Activated T-cell treated with anti-CD3 and anti-CD28 coated beads, Interleukin-2, amount 50 U/mL, for 24 hours (primary cell): ENCODE measurements around the gene PTGFRN.

Experiments used
- DNase-seq: peaks from one replicate; pipeline ENCODE4 v3.0.0-alpha.2; 2020
- H3K27ac Mint-ChIP-seq: 2 replicates; pipeline ENCODE4 v1.8.0; 2020; ENCODE audit warnings: mild to moderate bottlenecking, mixed read lengths
- H3K27me3 Mint-ChIP-seq: 2 replicates; pipeline ENCODE4 v1.8.0; 2020; ENCODE audit warnings: mixed read lengths
- H3K36me3 Mint-ChIP-seq: 2 replicates; pipeline ENCODE4 v1.8.0; 2020; ENCODE audit warnings: low read depth, mixed read lengths
- H3K4me1 Mint-ChIP-seq: 2 replicates; pipeline ENCODE4 v1.8.0; 2020; ENCODE audit warnings: low read depth, mixed read lengths
- H3K4me3 Mint-ChIP-seq: 2 replicates; pipeline ENCODE4 v1.8.0; 2020; ENCODE audit warnings: mild to moderate bottlenecking, moderate library complexity, mixed read lengths
- H3K9me3 Mint-ChIP-seq: 2 replicates; pipeline ENCODE4 v1.8.0; 2020; ENCODE audit warnings: mixed read lengths

PTGFRN gene

GRCh38 chr1:116878804-116879477, 30.8 kb upstream of the PTGFRN start:
- no peak overlapping the region for H3K27ac Mint-ChIP-seq
- H3K4me1 Mint-ChIP-seq, result peaks cover 28% of the 10 kb centered on the region
- no peaks in the 10 kb centered on the region for H3K9me3 Mint-ChIP-seq
- H3K4me3 Mint-ChIP-seq, result no peak overlapping the region
- H3K27me3 Mint-ChIP-seq, result no peaks in the 10 kb centered on the region
- H3K36me3 Mint-ChIP-seq, result no peaks in the 10 kb centered on the region
- no peak for DNase-seq

DNA sequence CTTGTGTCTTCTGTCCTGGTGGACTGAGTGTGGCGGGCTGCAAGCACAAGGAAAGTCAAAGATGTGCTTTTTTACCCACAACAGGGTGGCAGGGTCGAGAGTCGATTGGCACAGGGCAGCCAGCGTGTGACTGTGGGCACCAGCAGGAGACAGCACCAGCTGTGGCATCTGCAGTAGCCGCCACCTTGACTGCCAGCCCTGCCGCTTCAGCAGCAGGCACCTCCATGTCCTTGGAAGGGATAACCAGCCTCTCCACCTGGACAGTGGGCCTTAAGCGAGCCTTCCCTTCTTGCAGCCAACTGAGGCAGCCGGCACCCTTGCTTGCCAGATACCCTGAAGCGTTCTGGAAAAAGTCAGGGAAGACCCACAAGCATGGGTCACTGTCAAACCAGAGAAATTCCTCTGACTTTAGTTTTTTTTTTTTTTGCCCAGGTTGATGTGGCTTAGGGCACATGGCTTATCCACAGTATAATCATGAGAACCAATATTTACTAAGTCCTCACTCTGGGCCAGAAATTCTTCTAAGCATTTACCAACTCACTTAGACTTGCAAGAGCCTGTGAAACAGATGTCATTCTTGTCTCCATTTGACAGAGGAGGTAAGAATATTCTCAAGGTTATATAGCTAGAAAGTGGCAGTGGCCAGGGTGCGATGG, 30.1 kb upstream of the PTGFRN start:
- no peak for DNase-seq
- Mint-ChIP-seq H3K27ac (no peak overlapping the region), H3K4me1 (peaks cover 26% of the 10 kb centered on the region), H3K9me3 (no peaks in the 10 kb centered on the region), H3K4me3 (no peak overlapping the region), H3K36me3 (no peaks in the 10 kb centered on the region), H3K27me3 (no peaks in the 10 kb centered on the region)

DNA sequence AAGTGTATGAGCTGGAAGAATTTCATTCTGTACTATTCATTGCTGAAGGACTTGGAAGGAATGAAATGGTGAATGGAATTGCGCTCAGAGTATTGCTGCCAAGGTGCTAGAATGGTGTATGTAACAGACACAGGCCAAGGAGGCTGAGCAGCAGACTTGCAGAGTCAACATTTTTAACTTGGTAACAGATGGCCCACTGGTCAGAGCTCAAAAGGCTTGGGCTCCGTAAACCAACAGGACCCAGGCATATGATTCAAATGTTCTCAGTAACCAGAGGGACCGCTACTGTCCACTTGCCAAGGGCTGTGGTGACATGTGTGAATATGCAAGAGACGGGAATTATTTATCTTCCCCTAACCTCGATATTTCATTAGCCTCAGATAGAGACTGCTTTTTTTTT, 28.8 kb upstream of the PTGFRN start:
- Mint-ChIP-seq H3K4me1 (peaks cover 14% of the 10 kb centered on the region), H3K9me3 (no peaks in the 10 kb centered on the region), H3K36me3 (no peaks in the 10 kb centered on the region), H3K27me3 (no peaks in the 10 kb centered on the region), H3K27ac (no peak overlapping the region), H3K4me3 (no peak overlapping the region)
- no peak for DNase-seq

GRCh38 chr1:116881879-116882520, 27.7 kb upstream of the PTGFRN start:
- Mint-ChIP-seq H3K4me1 (peaks cover 13% of the 10 kb centered on the region), H3K9me3 (no peaks in the 10 kb centered on the region), H3K27ac (no peak overlapping the region), H3K36me3 (no peaks in the 10 kb centered on the region), H3K4me3 (no peak overlapping the region), H3K27me3 (no peaks in the 10 kb centered on the region)
- peak; percentile 50 for DNase-seq

GRCh38 chr1:116882866-116883265, 26.9 kb upstream of the PTGFRN start:
- no peak for DNase-seq
- Mint-ChIP-seq H3K36me3 (no peaks in the 10 kb centered on the region), H3K4me3 (no peak overlapping the region), H3K27ac (no peak overlapping the region), H3K4me1 (peaks cover 13% of the 10 kb centered on the region), H3K9me3 (no peaks in the 10 kb centered on the region), H3K27me3 (no peaks in the 10 kb centered on the region)

DNA sequence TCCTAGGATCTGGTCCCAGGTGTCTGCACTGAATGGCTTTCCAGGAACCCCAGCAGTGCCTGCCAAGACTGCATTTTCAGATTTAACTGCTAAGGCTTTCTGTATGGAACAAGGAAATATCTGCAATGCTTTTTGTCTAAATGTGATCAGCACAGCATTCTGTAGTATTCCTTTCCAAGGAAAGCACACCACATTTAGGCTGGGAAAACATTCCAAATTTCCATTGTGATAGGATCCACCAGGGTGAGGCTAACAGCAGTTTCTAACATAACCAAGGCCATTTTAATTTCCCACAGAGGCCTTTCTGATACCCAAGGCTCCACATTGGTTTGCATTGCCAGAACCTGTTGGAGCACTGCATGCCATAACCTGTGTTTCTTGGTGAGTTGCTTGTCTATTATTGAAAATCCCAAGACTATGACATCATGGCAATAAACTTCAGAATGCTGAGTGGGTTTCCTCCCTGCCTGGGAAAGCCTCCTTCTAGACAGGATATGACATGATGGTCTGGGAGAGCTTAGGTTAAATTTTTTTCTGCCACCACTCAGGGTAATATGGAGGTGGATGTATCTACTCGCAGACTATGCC, 23.3 kb upstream of the PTGFRN start:
- Mint-ChIP-seq H3K27ac (no peak overlapping the region), H3K36me3 (no peaks in the 10 kb centered on the region), H3K4me1 (peaks cover 13% of the 10 kb centered on the region), H3K4me3 (no peak overlapping the region), H3K27me3 (no peaks in the 10 kb centered on the region), H3K9me3 (no peaks in the 10 kb centered on the region)
- DNase-seq, result no peak

- Mint-ChIP-seq H3K4me3 (no peak overlapping the region), H3K27me3 (no peaks in the 10 kb centered on the region), H3K4me1 (peaks cover 6% of the 10 kb centered on the region), H3K27ac (no peak overlapping the region), H3K36me3 (no peaks in the 10 kb centered on the region), H3K9me3 (no peaks in the 10 kb centered on the region)
- DNase-seq, result no peak
Measured at GRCh38 chr1:116887212-116887611, 22.5 kb upstream of the PTGFRN start.

- Mint-ChIP-seq H3K4me1 (peaks cover 2% of the 10 kb centered on the region), H3K4me3 (no peak overlapping the region), H3K9me3 (peaks cover 7% of the 10 kb centered on the region), H3K27ac (no peak overlapping the region), H3K36me3 (no peaks in the 10 kb centered on the region), H3K27me3 (peaks cover 3% of the 10 kb centered on the region)
- DNase-seq, result no peak
Measured at GRCh38 chr1:116889380-116889779, 20.3 kb upstream of the PTGFRN start.

DNA sequence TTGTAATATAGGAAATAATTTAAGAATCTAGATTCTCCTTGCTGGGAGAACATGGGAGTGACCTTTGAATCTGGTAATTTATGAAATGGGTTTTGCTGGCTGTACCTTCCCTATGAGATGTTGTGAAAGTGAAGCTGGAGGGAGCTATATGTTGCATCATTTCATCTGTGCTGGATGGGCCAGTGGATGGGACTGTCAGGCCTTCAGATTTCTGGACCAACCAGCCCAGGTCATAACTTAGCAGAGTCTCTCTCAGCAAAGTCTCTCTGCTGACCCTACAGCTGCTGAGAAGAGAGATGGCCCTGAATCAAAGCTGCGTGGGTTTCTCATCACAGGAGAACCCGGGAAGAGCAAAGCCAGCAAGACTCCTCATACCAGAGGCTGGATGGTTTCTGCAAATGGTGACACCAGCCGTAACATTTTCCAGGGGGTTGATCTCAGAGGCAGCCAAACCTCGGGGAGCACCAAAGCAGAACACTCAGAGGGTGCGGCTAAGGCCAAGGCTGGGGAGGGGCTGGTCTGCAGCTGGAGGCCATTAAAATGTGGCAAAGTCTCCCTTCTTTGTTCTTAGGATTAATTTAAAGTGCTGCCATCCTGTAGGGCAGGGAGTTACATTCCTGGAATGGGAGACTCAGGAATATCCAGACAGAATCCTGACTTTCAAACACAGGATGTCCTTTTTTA, 18.2 kb upstream of the PTGFRN start:
- no peak for DNase-seq
- no peaks in the 10 kb centered on the region for H3K36me3 Mint-ChIP-seq
- peaks cover 15% of the 10 kb centered on the region for H3K9me3 Mint-ChIP-seq
- peaks cover 3% of the 10 kb centered on the region for H3K27me3 Mint-ChIP-seq
- no peaks in the 10 kb centered on the region for H3K4me1 Mint-ChIP-seq
- H3K27ac Mint-ChIP-seq, result no peak overlapping the region
- no peak overlapping the region for H3K4me3 Mint-ChIP-seq

- Mint-ChIP-seq H3K27me3 (peaks cover 3% of the 10 kb centered on the region), H3K36me3 (no peaks in the 10 kb centered on the region), H3K4me1 (no peaks in the 10 kb centered on the region), H3K4me3 (no peak overlapping the region), H3K27ac (no peak overlapping the region), H3K9me3 (peaks cover 15% of the 10 kb centered on the region)
- DNase-seq, result no peak
Measured at GRCh38 chr1:116895073-116895472, 14.6 kb upstream of the PTGFRN start.

DNA sequence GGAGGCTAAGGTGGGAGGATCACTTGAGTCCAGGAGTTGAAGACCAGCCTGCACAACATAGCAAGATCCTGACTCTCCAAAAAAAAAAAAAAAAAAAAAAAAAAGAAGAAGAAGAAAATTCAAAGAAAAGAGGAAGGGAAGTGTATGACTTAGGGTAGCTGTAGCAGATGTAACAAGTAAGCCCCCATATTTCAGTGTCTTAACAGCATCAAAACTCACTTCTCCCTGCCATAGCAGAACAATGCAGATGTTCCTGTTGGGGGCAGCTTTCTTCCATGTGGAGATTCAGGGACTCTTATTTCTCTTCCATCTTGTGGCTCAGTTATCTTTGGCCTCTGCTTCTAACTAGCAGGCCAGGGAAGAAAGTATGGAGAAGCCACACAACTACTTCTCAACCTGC, 10.2 kb upstream of the PTGFRN start:
- H3K4me3 Mint-ChIP-seq, result no peak overlapping the region
- no peak overlapping the region for H3K27ac Mint-ChIP-seq
- peaks cover 7% of the 10 kb centered on the region for H3K9me3 Mint-ChIP-seq
- no peaks in the 10 kb centered on the region for H3K36me3 Mint-ChIP-seq
- H3K4me1 Mint-ChIP-seq, result no peaks in the 10 kb centered on the region
- DNase-seq, result no peak
- H3K27me3 Mint-ChIP-seq, result no peaks in the 10 kb centered on the region

DNA sequence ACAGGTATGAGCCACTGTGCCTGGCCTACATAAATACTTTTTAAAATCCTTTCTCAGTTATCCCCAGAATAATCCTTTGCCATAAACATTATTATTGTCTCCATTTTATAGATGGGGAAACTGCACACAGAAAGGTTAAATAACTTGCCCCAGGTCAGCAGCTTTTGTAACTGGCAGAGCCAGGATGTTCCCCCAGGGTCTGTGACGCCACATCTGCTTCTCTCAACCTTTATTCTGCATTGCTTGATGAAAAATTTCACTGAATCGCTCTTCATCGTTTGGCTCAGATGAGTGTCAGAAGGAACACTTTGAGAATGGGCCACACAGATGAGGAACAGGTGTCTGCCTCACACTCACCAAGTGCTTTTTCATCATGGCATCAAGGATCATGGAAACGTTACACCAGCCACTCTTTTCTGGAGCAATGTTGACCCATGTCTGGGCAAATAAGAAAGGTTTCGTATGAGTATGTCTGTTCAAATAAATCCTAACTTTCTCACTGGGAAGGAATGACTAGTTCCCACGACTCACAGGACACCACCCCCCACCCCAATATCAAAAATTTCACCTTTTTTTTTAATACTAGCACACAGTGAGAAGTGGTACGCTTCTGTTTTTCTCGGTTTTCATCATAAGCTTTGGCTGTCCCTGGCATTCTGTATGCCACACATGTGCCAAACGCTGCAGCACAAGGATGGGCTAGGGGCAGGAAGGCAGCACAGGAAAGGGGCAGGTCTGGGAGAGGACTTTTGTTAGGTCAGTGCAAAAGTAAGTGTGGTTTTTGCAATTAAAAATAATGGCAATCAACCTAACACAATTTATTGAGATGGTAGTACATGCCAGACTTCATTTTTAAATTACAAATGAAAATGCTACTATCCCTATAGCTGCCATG, 9.0 kb upstream of the PTGFRN start:
- Mint-ChIP-seq H3K27ac (no peak overlapping the region), H3K36me3 (no peaks in the 10 kb centered on the region), H3K4me3 (no peak overlapping the region), H3K4me1 (no peaks in the 10 kb centered on the region), H3K27me3 (no peaks in the 10 kb centered on the region), H3K9me3 (no peaks in the 10 kb centered on the region)
- no peak for DNase-seq

DNA sequence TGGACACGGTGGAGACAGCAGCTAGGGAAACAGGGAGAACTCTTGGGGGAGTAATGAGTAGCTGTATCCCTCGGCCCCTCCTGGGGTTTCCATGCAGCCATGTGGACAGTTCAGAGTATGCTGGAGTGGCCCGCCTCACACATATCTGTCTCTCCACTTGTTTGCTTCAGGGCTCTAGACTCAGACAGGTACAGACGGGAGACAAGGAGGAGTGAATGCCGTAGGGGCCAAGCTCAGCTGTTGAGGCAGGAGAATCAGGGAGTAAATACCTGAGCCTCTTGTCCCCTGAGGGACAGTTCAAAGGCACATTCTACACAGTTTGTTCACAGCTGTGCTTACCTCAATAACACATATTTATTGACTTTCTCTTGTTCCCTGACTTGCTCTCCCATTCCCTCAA, 7.7 kb upstream of the PTGFRN start:
- DNase-seq, result no peak
- Mint-ChIP-seq H3K27me3 (no peaks in the 10 kb centered on the region), H3K27ac (no peak overlapping the region), H3K4me1 (no peaks in the 10 kb centered on the region), H3K9me3 (no peaks in the 10 kb centered on the region), H3K36me3 (no peaks in the 10 kb centered on the region), H3K4me3 (no peak overlapping the region)
